GOT3 (cell line): ENCODE measurements around the gene MYO1E.

Source experiments
- DNase-seq: peaks from one replicate; lab custom pipeline; 2025; ENCODE audit warnings: mixed read lengths; lab: John Stamatoyannopoulos, UW

Gene MYO1E

GRCh38 chr15:59259137-59259943, 113.3 kb downstream of the MYO1E start:
- no peak for DNase-seq

DNA sequence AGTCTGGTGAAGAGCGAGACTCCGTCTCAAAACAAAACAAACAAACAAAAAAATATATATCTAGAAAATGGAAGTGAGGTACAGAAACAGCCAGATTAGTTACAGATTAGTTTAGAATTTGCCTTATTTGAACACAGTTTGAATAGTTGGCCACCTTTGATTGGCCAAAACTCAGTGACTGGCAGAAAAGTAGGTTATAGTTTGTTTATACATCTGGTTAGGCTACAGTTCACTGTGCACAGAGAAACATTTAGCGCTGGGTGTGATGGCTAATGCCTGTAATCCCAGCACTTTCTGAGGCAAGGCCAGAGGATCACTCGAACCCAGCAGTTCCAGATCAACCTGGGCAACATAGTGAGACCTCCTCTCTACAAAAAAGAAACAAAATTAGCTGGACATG, 114.4 kb downstream of the MYO1E start:
- no peak for DNase-seq

DNA sequence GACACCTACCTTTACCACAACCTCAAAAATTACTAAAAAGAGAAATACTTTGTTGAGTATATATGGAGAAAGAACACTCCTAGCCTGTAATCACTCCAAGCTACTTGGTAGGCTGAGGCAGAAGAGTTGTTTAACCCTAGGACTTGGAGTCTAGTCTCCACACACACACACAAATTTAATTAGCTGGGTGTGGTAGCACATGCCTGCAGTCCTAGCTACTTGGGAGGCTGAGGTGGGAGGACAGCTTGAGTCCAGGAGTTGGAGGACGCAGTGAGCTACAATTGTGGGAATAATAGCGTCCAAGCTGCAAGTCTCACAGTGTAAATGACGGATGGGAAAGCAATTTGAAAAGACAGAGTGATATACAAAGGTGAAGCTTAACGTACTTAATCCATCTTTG, 115.5 kb downstream of the MYO1E start:
- no peak for DNase-seq

- no peak for DNase-seq
These were observed 116.2 kb downstream of the MYO1E start for GRCh38 chr15:59256482-59256881.

- DNase-seq = no peak
These were observed 116.9 kb downstream of the MYO1E start for GRCh38 chr15:59255680-59256336.

DNA sequence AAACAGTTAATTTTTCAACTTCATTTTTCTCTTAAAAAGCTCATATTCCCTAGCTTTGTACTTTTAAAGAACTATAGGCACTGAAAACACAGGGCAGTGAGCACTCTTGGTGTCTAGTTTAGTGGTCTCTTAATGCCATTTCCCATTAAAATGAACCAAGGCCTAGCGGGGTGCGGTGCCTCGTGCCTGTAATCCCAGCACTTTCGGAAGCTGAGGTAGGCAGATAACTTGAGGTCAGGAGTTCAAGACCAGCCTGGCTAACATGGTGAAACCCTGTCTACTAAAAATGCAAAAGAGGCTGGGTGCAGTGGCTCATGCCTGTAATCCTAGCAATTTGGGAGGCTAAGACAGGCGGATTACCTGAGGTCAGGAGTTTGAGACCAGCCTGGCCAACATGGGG, 120.5 kb downstream of the MYO1E start:
- no peak for DNase-seq

GRCh38 chr15:59251001-59251845, 121.4 kb downstream of the MYO1E start:
- no peak for DNase-seq

- DNase-seq = no peak
These were observed 122.4 kb downstream of the MYO1E start for GRCh38 chr15:59250249-59250648.

- DNase-seq = no peak
These were observed 122.9 kb downstream of the MYO1E start for GRCh38 chr15:59249816-59250215.

DNA sequence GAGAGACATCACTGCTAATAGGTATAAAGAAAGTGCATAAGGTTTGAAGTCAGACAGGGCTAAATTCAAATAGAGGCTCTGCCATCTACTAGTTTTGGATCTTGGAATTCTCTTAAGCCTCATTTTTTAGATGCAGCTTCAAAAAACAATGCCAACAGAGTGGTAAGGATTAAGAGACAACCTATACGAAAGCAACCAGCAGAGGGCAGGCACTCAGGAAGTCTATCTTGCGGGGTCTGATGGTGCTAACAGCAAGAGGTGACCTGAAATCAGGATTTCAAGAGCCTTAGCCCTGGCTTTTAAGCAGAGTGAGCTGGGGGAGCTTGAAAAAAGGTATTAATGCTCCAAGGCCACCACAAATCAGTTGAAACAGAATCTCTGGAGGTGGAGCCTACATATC, 125.3 kb downstream of the MYO1E start:
- no peak for DNase-seq

GRCh38 chr15:59245559-59245958, 127.1 kb downstream of the MYO1E start:
- DNase-seq = no peak

DNA sequence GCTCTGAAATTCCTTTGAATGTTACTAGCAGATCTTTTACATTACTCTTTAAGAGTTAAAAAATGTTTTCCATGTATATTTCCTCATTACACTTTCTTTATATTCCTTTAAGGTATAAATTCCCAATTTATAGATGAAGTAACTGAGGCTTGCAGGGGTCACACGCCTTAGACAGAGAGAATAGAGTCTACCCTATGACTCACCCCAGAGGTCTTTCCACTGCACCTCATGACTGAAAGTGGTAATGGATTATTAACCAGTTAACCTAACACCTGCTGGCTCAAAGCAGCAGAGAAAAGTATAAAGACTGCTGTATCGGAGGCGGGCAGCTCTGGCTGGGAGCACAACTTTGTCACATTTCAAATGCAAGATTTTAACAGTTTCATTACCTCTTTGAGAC, 128.3 kb downstream of the MYO1E start:
- no peak for DNase-seq

DNA sequence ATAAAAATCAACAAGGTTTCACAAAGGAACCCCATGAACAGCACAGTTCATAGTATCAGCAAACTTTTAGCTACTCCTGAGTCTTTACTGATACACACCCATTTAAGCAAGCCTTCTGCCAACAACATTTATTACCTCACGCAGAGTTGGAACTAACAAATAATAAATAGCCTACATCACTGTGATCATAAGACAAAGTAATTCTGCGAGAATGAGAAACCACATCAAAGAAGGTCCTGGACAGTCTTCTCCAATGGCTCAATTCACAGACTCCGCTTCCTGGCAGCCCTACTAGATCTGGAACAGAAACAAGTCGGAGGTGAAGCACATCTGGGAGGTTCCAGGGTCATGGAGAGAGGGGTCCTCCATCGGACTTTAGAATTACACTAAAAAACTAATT, 129.0 kb downstream of the MYO1E start:
- DNase-seq = no peak

GRCh38 chr15:59242649-59243048, 130.0 kb downstream of the MYO1E start:
- no peak for DNase-seq

DNA sequence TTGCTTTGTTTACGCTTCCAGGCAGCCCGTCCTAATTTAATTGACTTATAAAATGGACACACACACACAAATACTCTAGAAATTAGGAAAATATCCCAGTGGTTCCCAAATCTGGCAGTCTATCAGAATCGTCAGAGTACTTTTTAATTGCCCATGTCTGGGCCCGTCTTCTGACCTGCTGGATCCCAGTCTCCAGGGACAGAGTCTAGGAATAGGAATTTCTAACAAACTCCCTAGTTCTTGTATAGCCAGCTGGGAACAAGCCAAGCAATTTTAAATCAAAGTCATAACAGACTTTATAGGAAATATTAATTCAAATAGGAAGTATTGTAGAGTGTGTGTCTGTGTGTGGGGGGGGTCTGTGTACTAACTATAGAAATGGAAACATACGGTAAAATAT, 132.6 kb downstream of the MYO1E start:
- no peak for DNase-seq

- no peak for DNase-seq
These were observed 134.7 kb downstream of the MYO1E start for GRCh38 chr15:59237924-59238331.

DNA sequence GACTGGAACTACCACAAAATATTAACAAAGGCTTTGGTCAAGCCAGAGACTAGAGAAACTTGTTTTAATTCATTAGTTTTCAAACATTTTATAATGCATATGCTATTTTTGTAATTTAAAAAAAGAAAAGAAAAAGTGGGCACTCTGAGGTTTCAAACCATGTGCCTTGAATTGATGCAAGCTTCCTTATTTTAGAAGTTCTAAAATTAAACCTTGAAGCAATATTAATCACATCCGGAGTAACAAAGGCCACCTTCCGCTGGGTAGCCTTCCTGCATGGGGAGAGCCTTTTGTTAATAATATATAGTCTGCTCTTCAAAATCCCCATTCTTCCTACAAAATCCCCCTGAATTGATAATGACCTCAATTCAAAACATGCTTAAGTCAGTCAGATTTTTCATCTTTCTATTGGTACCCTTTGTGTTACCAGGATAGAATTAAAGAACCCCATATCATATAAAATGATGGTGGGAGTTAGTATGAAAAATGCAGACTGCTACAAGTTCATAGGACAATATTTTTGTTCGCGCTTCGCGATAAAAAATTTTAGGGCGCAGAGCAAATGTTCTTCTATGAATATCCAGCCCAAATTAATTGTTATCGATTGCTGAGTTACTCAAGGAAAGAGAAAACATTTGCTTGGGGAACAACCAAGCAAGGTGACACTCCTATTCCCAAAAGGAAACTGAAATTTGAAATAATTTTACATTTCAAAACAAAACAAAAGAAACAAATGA, 135.4 kb downstream of the MYO1E start:
- DNase-seq = no peak

DNA sequence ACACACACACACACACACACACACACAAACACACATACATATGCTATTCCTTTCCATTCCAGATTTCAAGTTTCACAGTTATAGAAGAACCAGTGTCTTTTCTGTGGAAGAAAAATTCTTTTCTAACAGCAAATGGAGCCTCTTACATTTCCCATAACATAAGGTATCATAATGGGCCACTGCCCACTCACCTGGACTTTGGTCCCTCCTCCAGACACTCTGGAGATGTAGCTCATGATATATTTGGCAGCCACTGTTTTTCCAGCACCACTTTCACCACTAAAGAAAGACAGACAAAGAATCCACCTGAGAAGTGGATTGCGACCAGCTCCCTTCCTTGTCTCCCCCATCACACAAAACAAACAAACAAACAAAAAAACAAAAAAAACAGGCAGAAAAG, 136.3 kb downstream of the MYO1E start:
- DNase-seq = no peak

GRCh38 chr15:59232476-59232875, 140.2 kb downstream of the MYO1E start:
- no peak for DNase-seq

DNA sequence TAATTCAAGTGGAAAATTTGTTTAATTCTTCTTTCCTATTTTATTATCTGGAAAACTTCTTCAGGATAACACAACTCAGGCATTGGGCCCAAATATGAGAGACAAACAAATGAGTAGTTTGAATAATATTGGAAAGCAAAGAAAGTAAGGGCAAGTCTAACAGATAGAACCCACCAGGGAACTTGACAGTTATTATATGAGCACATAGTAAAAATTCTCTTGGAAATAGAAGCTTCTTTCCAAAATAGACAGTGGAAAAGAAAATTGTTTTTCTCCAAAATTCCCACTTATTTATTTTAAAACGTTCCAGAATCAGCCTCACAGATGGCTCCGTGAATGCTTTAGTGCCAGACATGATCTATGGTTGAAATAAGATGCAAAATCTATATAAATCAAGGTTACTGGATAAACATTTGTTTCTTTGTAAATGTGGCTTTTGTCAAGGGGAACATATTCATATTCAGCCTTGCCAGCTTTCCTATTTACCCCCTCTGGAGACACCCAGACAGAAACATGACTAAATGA, 142.1 kb downstream of the MYO1E start:
- DNase-seq = no peak

GRCh38 chr15:59229453-59229852, 143.2 kb downstream of the MYO1E start:
- no peak for DNase-seq

- DNase-seq = no peak
These were observed 143.7 kb downstream of the MYO1E start for GRCh38 chr15:59229015-59229414.
